Heart right ventricle (tissue), 16 donors: ENCODE results near the gene CCDC200. TPM values are rescaled to one million over a fixed set of nuclear protein-coding genes. Genes with fewer than 3 reads are reported as not detected.
A peak's percentile ranks its signal among the peaks of the same experiment; 100 is the strongest.
"Not testable (repeated sequence)": the region's sequence is repeated elsewhere in the genome, so short reads cannot be mapped to it uniquely, and the experiment has no call there.

Experiments
- ATAC-seq, 8 donors: fragments of 200-7000 bp; cut with Tn5 transposase; one replicate each; pipeline ENCODE4 v1.9.1; 2020; ENCODE audit warnings: mild to moderate bottlenecking in 8 of 8, moderate library complexity in 8 of 8, moderate number of reproducible peaks in 1 of 8
- DNase-seq, 2 donors: peaks; one replicate each; pipeline ENCODE4 v3.0.0-alpha.2; 2020
- H3K27ac ChIP-seq, 10 donors: fragments of 200-600 bp; sonication (generic) in 2 of 10; one replicate each; pipeline versions ENCODE4 v1.5.0 to v1.8.0; 2020 to 2022; ENCODE audit warnings: mild to moderate bottlenecking in 3 of 10
- H3K27me3 ChIP-seq, 7 donors: fragments of 200-600 bp; one replicate each; pipeline ENCODE4 v1.8.0; 2021 to 2022; ENCODE audit warnings: mild to moderate bottlenecking in 2 of 7
- H3K36me3 ChIP-seq, 9 donors: fragments of 200-600 bp; sonication (generic) in 1 of 9; one replicate each; pipeline versions ENCODE4 v1.5.0 to v1.8.0; 2020 to 2022; ENCODE audit warnings: mild to moderate bottlenecking in 2 of 9
- H3K4me1 ChIP-seq, 9 donors: fragments of 200-600 bp; sonication (generic) in 1 of 9; one replicate each; pipeline versions ENCODE4 v1.5.0 to v1.8.0; 2020 to 2022; ENCODE audit warnings: mild to moderate bottlenecking in 4 of 9
- H3K4me3 ChIP-seq, 10 donors: fragments of 200-600 bp; sonication (generic) in 2 of 10; one replicate each; pipeline versions ENCODE4 v1.5.0 to v1.8.0; 2020 to 2022; ENCODE audit warnings: mild to moderate bottlenecking in 7 of 10, moderate library complexity in 2 of 10
- H3K9me3 ChIP-seq, 11 donors: fragments of 200-600 bp in 10 of 11; sonication (generic) in 2 of 11; one replicate each; pipeline versions ENCODE4 v1.5.0 to v1.8.0; 2013 to 2022; ENCODE audit warnings: mild to moderate bottlenecking in 2 of 11, control low read depth in 1 of 11, moderate library complexity in 1 of 11
- WGBS, 2 donors: extraction: QIAGEN DNeasy Blood & Tissue Kit; methylation state at CpG; one replicate each; pipeline ENCODE4 v1.1.7; 2013; ENCODE audit warnings: inconsistent platforms in 1 of 2; 5-methylcytosine and 5-hydroxymethylcytosine counted together
- intact Hi-C, 10 donors: fragments of 100-400 bp; cut with DNase I; formaldehyde crosslinking; loops; one replicate each; pipeline versions ENCODE4 v1.11.1 to v1.14.2; 2022
- polyA plus RNA-seq, 2 donors: library from polyadenylated mRNA; stranded (reverse); fragments of 200-250 nt; gene quantifications; one replicate each; pipeline ENCODE4 v1.2.3, GENCODE V29; 2013
- total RNA-seq, 10 donors: library from RNA; stranded (reverse); fragmentation: NEBNext Ultra II Directional in 3 of 10; extraction: Animal tissue kit (Norgen Biotek cat#: 25700) in 3 of 10; gene quantifications; one replicate each; pipeline versions ENCODE4 v1.2.1 to v1.2.4, GENCODE V29; 2021 to 2023
- TF ChIP-seq, protein P1 (sequence below), 9 donors: fragments of 200-600 bp; sonication (generic) in 2 of 9; IDR thresholded peaks; one replicate each; pipeline versions ENCODE4 v1.5.0 to v1.8.0; 2021 to 2022; ENCODE audit warnings: antibody characterized with exemption in 9 of 9, mild to moderate bottlenecking in 5 of 9, moderate library complexity in 1 of 9
- donor health status: Arrhythmogenic right ventricular cardiomyopathy.
- donor health status: ischemic (EF 13 %, LVEDD 7.1; RV severe dilation, severe dysfunction).
- donor health status: healthy with polysubstance abuse.
- donor health status: DM: no; HTN: yes; CAD: no.
- donor health status: DM: no; HTN: no; CAD: no.
- donor health status: ischemic (EF 25% LVEDD 6.9; RV normal size, moderate dysfunction).
- donor health status: ischemic (EF 25% LVEDD 5.7; RV mildly dilated, moderate dysfunction).
- donor health status: healthy.
- donor health status: DM: yes; HTN: yes; CAD: no.
- donor health status: Ischemic cardiomyopathy.
- donor health status: ischemic (EF 35%, LVEDD 5.7; RV mildly dilated, moderate dysfunction).
- donor health status: nonischemic (EF 11% LVEDD 7.7; RV severe dilation, severe dysfunction).
- donor health status: DM: yes; HTN: yes; CAD: no.
- donor health status: PGD.
- donor health status: ischemic (EF 29% LVEDD 5.4; RV normal size, mild dysfunction).
- donor health status: nonischemic (EF 23%, LVEDD 6.1; RV moderate dilation, normal function).

Gene CCDC200
- total and polyA plus RNA-seq, 12 donors, result not detected

DNA sequence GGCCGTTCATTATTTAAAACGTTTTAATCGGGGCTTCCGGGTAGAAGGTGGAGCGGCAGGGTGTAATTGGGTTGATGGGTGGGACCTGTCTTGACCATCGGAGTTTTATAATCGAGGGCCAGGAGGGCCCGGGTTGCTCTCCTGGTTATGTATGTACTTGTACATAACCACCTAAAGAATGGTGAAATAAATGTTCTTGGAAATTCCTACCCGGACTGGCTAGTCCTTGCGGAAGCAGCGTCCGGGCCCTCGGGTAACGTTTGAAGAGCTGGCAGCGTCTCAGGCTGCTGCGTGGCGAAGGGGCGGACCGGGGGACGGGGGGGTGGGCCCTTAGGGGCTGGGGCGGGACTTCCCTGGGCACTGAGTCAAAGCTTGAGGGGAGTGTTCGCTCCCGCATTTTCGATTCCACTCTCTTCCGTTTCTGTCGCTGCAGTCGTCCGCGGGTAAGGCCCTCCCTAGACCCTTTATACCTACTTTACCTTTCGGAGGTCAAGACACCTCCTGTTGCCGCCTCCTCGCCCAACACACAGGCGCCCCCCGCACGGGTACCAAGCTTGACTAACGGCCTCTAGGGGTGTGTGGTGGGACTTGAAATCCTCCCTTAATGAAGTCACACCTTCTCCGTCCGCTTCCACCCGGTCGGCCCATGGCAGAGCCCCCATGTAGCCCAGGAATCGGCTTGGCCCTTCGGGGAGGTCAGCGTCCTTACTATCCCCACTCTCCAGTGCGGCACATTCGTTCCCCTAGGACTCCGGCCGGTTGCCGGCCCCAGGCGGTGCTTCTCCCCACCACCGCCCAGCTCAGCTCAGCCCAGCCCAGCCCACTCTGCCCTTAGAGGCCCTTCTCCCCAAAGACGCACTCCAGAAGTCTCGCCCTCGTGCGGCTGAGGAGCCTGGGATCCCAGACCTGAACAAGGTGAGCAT, 16.7 kb downstream of the CCDC200 start, which contains the start of gene TMEM106A:
TMEM106A (plus strand) TSS at position 396 of the 923 bp plus-strand sequence. CDS start 1,167 bp downstream, outside the sequence.
- peak within 1 kb of the TSS; percentile 64 to 90 (median 83) for H3K27ac ChIP-seq
- H3K4me3 ChIP-seq, result peak within 1 kb of the TSS; percentile 42 to 72 (median 68)
- DNase-seq, result peak; percentile 78 to 81
- H3K36me3 ChIP-seq, result peaks cover 0 to 82% (median 32%) of the 10 kb centered on the region in 9 donors
- TF ChIP-seq, protein P1, sequence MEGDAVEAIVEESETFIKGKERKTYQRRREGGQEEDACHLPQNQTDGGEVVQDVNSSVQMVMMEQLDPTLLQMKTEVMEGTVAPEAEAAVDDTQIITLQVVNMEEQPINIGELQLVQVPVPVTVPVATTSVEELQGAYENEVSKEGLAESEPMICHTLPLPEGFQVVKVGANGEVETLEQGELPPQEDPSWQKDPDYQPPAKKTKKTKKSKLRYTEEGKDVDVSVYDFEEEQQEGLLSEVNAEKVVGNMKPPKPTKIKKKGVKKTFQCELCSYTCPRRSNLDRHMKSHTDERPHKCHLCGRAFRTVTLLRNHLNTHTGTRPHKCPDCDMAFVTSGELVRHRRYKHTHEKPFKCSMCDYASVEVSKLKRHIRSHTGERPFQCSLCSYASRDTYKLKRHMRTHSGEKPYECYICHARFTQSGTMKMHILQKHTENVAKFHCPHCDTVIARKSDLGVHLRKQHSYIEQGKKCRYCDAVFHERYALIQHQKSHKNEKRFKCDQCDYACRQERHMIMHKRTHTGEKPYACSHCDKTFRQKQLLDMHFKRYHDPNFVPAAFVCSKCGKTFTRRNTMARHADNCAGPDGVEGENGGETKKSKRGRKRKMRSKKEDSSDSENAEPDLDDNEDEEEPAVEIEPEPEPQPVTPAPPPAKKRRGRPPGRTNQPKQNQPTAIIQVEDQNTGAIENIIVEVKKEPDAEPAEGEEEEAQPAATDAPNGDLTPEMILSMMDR (IDR thresholded peaks at IDR 0.05), result peak in 7 of 9 donors; percentile 15 to 52 (median 39)
- H3K9me3 ChIP-seq, result no peaks in the 10 kb centered on the region
- ATAC-seq, result peak; percentile 88 to 96 (median 94)
- WGBS, 2 donors, result 2 to 5% methylated on average over 54 of the region's 54 CpGs
- intact Hi-C loops, result loop anchor here in 3 of 10 donors (5.0 to 10.0 kb wide), 3 partner anchors 34 to 121 kb away; no protein-coding TSS in a partner anchor
- no peaks in the 10 kb centered on the region for H3K27me3 ChIP-seq
- H3K4me1 ChIP-seq, result peaks cover 0 to 33% (median 20%) of the 10 kb centered on the region in 9 donors

DNA sequence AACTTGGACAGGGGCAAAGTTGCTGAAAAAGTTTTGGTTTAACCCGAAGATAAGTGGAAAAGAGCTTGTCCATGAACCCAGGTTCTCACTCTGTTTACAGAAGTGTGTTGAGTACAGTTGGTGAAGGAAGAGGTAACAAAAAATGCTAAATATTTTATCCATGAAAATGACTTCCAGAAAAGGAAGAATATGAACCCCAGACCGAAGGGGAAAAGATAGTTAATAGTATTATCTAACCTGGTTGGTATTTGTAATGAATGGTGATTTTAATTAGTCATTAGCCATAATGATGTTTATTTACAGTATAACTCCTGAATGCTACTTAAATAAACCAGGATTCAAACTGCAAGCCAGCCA, 17.3 kb downstream of the CCDC200 start:
- TF ChIP-seq, protein P1 (IDR thresholded peaks at IDR 0.05), result no peak
- Histone ChIP-seq H3K9me3 (no peaks in the 10 kb centered on the region), H3K27ac (peak overlapping the region in 9 of 10 donors; percentile 71 to 90 (median 84)), H3K4me3 (peak overlapping the region in 9 of 10 donors; percentile 53 to 72 (median 68)), H3K4me1 (peaks cover 0 to 33% (median 20%) of the 10 kb centered on the region in 9 donors), H3K36me3 (peaks cover 0 to 82% (median 28%) of the 10 kb centered on the region in 9 donors), H3K27me3 (no peaks in the 10 kb centered on the region)
- intact Hi-C loops, result loop anchor here in 3 of 10 donors (5.0 to 10.0 kb wide), 3 partner anchors 34 to 121 kb away; no protein-coding TSS in a partner anchor
- ATAC-seq, result no peak
- no peak for DNase-seq
- 45 to 50% methylated on average over 2 of the region's 2 CpGs for WGBS, 2 donors

DNA sequence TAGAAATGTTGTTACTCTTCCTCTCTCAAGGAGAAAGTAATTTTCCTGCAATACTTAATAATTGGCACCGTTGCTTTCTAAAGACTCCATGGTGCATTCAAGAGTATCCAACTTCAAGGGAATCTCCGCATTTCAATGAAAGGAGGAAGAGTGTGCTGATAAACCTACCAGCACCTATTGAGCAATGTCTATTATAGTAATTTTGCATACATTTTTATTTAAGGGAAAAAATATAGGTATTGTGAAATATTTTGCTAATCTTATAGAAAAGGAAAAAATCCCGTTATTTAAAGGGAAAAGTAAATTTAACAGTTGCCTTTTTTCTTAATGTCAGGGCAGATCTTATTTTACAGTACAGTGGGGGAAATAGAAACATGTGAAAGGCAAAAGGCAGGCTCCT, 17.8 kb downstream of the CCDC200 start:
- ATAC-seq (no peak), DNase-seq (no peak)
- peak overlapping the region in 2 of 10 donors; percentile 70 to 72 for H3K4me3 ChIP-seq
- peak overlapping the region in 4 of 10 donors; percentile 84 to 90 (median 86) for H3K27ac ChIP-seq
- TF ChIP-seq, protein P1 (IDR thresholded peaks at IDR 0.05), result no peak
- intact Hi-C loops, result loop anchor here in 3 of 10 donors (5.0 to 10.0 kb wide), 3 partner anchors 33 to 122 kb away; no protein-coding TSS in a partner anchor
- H3K36me3 ChIP-seq, result peaks cover 0 to 82% (median 26%) of the 10 kb centered on the region in 9 donors
- H3K4me1 ChIP-seq, result peaks cover 0 to 33% (median 20%) of the 10 kb centered on the region in 9 donors
- WGBS, 2 donors, result 72 to 77% methylated on average over 3 of the region's 3 CpGs
- H3K27me3 ChIP-seq, result no peaks in the 10 kb centered on the region
- H3K9me3 ChIP-seq, result no peaks in the 10 kb centered on the region

DNA sequence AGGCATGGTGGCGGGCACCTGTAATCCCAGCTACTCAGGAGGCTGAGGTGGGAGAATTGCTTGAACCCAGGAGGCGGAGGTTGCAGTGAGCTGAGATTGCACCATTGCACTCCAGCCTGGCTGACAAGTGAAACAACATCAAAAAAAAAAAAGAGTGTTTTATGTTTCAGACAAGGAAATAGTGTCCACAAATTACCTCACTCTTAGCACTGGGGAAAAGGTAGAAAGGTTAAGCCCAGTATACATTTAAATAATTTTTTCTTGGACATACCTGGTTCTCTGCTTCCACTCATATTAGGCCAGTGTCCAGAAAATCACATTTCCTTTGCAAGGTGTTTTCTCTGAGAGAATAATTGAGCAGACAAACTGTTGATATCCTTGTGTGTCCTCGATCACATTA, 25.4 kb downstream of the CCDC200 start:
- intact Hi-C loops, result not testable (repeated sequence)

More for the DNA sequence above, 25.4 kb downstream of the CCDC200 start:
- WGBS, 2 donors, result 94 to 99% methylated on average over 3 of the region's 3 CpGs
- not testable (repeated sequence) for H3K27ac ChIP-seq, H3K4me3 ChIP-seq, H3K27me3 ChIP-seq, ATAC-seq, H3K9me3 ChIP-seq, H3K4me1 ChIP-seq, DNase-seq
- peaks cover 0 to 100% (median 85%) of the 10 kb centered on the region in 9 donors for H3K36me3 ChIP-seq
